ENCODE data around the gene THSD7A.

DNA sequence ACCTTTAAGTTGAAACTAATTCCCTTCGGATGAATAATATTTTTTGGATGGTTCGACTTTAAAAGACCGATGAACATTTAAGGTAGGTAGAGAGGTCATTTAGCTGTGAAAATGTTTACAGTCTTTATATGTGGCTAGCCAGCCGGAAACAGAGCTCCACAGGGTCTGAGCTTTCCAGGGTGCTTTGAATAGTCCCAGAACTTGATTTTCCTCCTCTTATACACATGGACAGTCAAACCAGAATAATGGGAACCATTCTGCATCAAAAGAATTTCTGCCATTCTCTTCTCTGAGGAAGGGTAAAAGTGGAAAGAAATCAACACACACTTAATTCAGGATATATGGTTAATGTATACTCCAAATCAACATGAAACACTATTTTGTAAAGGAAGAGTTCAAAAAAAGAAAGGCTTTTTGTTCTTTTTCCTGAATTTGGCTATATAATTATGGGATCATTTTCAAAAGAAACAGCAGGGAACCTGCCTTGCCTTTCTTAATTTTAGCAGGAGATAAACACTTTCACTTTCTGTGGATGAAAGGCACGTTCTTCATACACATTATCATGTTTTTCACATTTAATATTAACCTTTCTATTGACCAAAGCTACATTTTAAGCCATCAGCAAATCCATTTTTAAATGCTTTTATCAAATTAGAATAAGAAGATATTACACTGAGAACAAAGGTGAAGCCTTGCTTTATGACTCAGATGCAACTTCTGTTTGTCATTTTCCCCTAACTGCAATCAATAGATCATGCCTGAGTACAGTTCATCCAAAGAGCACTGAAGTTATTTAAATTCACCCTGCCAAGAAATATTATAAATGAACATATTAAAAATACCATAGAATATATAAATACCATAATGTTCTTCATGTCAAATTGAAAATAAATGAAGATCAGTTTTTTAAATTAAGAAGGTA, 307.3 kb downstream of the THSD7A start:
- TF ChIP-seq, protein P1, sequence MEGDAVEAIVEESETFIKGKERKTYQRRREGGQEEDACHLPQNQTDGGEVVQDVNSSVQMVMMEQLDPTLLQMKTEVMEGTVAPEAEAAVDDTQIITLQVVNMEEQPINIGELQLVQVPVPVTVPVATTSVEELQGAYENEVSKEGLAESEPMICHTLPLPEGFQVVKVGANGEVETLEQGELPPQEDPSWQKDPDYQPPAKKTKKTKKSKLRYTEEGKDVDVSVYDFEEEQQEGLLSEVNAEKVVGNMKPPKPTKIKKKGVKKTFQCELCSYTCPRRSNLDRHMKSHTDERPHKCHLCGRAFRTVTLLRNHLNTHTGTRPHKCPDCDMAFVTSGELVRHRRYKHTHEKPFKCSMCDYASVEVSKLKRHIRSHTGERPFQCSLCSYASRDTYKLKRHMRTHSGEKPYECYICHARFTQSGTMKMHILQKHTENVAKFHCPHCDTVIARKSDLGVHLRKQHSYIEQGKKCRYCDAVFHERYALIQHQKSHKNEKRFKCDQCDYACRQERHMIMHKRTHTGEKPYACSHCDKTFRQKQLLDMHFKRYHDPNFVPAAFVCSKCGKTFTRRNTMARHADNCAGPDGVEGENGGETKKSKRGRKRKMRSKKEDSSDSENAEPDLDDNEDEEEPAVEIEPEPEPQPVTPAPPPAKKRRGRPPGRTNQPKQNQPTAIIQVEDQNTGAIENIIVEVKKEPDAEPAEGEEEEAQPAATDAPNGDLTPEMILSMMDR (IDR thresholded peaks at IDR 0.05; ENCODE audit: low read length) = no peak
- TF ChIP-seq EZH2 (optimal IDR thresholded peaks at IDR 0.05; ENCODE audit: low read depth, low read length) = no peak
